A549 (cell line): ENCODE measurements around the gene PEX3. TPM values are rescaled to one million over a fixed set of nuclear protein-coding genes. Genes with fewer than 3 reads are reported as not detected.

ENCODE experiments used
- ATAC-seq, 2 experiments: fragments of 200-7000 bp in 1 of 2; fragments of >200 bp in 1 of 2; cut with Nextera tagmentation in 1 of 2; cut with Tn5 transposase in 1 of 2; 3 replicates each; pipeline versions ENCODE4 v1.8.0 to v1.9.1; 2018 to 2020; ENCODE audit warnings: mild to moderate bottlenecking in 1 of 2, moderate library complexity in 1 of 2
- CTCF ChIA-PET: fragments of 300-600 bp; sonication (Branson Sonifier 250); formaldehyde crosslinking; extraction: SDS; loops from one replicate; lab custom pipeline; 2021; ENCODE audit warnings: antibody characterized with exemption, inconsistent platforms; lab: Yijun Ruan, JAX
- POLR2A ChIA-PET: fragments of 350-600 bp; formaldehyde crosslinking; extraction: SDS; loops from one replicate; lab custom pipeline; 2021; ENCODE audit warnings: antibody characterized with exemption, inconsistent platforms; lab: Yijun Ruan, JAX
- DNase-seq, 2 experiments: peaks; one replicate each; pipeline versions ENCODE4 v3.0.0 to v3.0.0-alpha.2; 2011 to 2016; ENCODE audit warnings: low read depth in 1 of 2, low spot score in 1 of 2
- FAIRE-seq: peaks from 2 replicates; lab custom pipeline; 2011; peaks lifted over from hg19 to GRCh38; lab: Jason Lieb, UNC
- H3K27ac ChIP-seq, 2 experiments: fragments of >200 bp; sonication (Bioruptor Twin); formaldehyde crosslinking; 3 replicates each; pipeline ENCODE4 v1.5.1; 2016 to 2017
- H3K4me1 ChIP-seq: fragments of >200 bp; sonication (Bioruptor Twin); formaldehyde crosslinking; 3 replicates; pipeline ENCODE4 v1.6.1; 2016
- H3K4me2 ChIP-seq: fragments of >200 bp; sonication (Bioruptor Twin); formaldehyde crosslinking; 3 replicates; pipeline ENCODE4 v1.6.1; 2016
- H3K4me3 ChIP-seq: fragments of >200 bp; sonication (Bioruptor Twin); formaldehyde crosslinking; 3 replicates; pipeline ENCODE4 v1.5.1; 2016
- H3K9me3 ChIP-seq: fragments of >200 bp; sonication (Bioruptor Twin); formaldehyde crosslinking; 3 replicates; pipeline ENCODE4 v1.6.1; 2016
- BHLHE40 ChIP-seq: IDR thresholded peaks from 2 replicates; pipeline ENCODE4 v1.6.1; 2012; ENCODE audit warnings: low read depth, low read length, inconsistent platforms
- CBX2 ChIP-seq: fragments of 200-600 bp; sonication (generic); IDR thresholded peaks from 2 replicates; pipeline ENCODE4 v1.6.1; 2016; ENCODE audit warnings: low read depth, mild to moderate bottlenecking, borderline replicate concordance
- CEBPB ChIP-seq, 2 experiments: fragments of >200 bp in 1 of 2; sonication (Bioruptor Twin) in 1 of 2; formaldehyde crosslinking in 1 of 2; IDR thresholded peaks; 2 replicates each; pipeline ENCODE4 v1.6.1; 2012 to 2016
- EHF ChIP-seq: fragments of 250-450 bp; sonication (Bioruptor Pico); IDR thresholded peaks from 2 replicates; pipeline ENCODE4 v1.5.0; 2020; ENCODE audit warnings: mild to moderate bottlenecking
- FOXS1 ChIP-seq: fragments of 250-450 bp; sonication (Bioruptor Pico); IDR thresholded peaks from 2 replicates; pipeline ENCODE4 v1.5.0; 2020; ENCODE audit warnings: mild to moderate bottlenecking, moderate library complexity
- HDAC2 ChIP-seq: fragments of 200-600 bp; sonication (generic); IDR thresholded peaks from 2 replicates; pipeline ENCODE4 v1.6.1; 2016
- HOXB13 ChIP-seq: fragments of 250-450 bp; sonication (Bioruptor Pico); IDR thresholded peaks from 2 replicates; pipeline ENCODE4 v1.5.0; 2020; ENCODE audit warnings: low read depth, mild to moderate bottlenecking, moderate library complexity
- JUN ChIP-seq, 2 experiments: fragments of >200 bp; sonication (Bioruptor Twin); formaldehyde crosslinking; IDR thresholded peaks; 2 replicates in 1 of 2; 3 replicates in 1 of 2; pipeline ENCODE4 v1.6.1; 2016 to 2017
- MAFK ChIP-seq: fragments of 450-650 bp; IDR thresholded peaks from 2 replicates; pipeline ENCODE4 v1.6.1; 2014; ENCODE audit not compliant: partially characterized antibody
- MAZ ChIP-seq: fragments of 150-350 bp; IDR thresholded peaks from 2 replicates; pipeline ENCODE4 v1.6.1; 2014; ENCODE audit warnings: antibody characterized with exemption, low read depth, low read length, borderline replicate concordance
- NPAS2 ChIP-seq: fragments of 250-450 bp; sonication (Bioruptor Pico); IDR thresholded peaks from 2 replicates; pipeline ENCODE4 v1.8.0; 2022; ENCODE audit warnings: mild to moderate bottlenecking, moderate library complexity, borderline replicate concordance
- PHF8 ChIP-seq: fragments of 200-600 bp; sonication (generic); IDR thresholded peaks from 2 replicates; pipeline ENCODE4 v1.6.1; 2016; ENCODE audit warnings: low read depth, mild to moderate bottlenecking, antibody characterized with exemption, moderate library complexity, borderline replicate concordance
- POLR2A ChIP-seq: IDR thresholded peaks from 2 replicates; pipeline ENCODE4 v1.6.1; 2012; ENCODE audit warnings: mild to moderate bottlenecking, low read length
- RCOR1 ChIP-seq: fragments of 150-350 bp; IDR thresholded peaks from 2 replicates; pipeline ENCODE4 v1.6.1; 2014; ENCODE audit warnings: antibody characterized with exemption, low read length, low read depth
- RFX5 ChIP-seq: fragments of 450-650 bp; IDR thresholded peaks from 2 replicates; pipeline ENCODE4 v1.7.1; 2014; ENCODE audit warnings: antibody characterized with exemption, mild to moderate bottlenecking, moderate library complexity
- RNF2 ChIP-seq: fragments of 200-600 bp; sonication (generic); IDR thresholded peaks from 2 replicates; pipeline ENCODE4 v1.6.1; 2016; ENCODE audit warnings: low read depth, mild to moderate bottlenecking, antibody characterized with exemption, moderate library complexity, borderline replicate concordance
- WGBS: methylation state at CpG from one replicate; pipeline ENCODE4 v1.1.6; 2017; ENCODE audit errors: missing lambda C conversion rate; 5-methylcytosine and 5-hydroxymethylcytosine counted together
- polyA plus RNA-seq, 4 experiments: library from polyadenylated mRNA; depleted of rRNA in 3 of 4; stranded (reverse); fragments of >200 nt; fragmentation: RNase III in 1 of 4; extraction: RNeasy Plus Mini Kit Qiagen cat#74134 plus additional on column Dnase treatment in 1 of 4; gene quantifications; 2 replicates in 3 of 4; 3 replicates in 1 of 4; pipeline ENCODE4 v1.2.3, GENCODE V29; 2011 to 2017
- TF ChIP-seq, protein P1 (sequence below): fragments of 200-600 bp; sonication (generic); IDR thresholded peaks from 2 replicates; pipeline ENCODE4 v1.6.1; 2016; ENCODE audit warnings: antibody characterized with exemption, mild to moderate bottlenecking, moderate library complexity
- TF ChIP-seq, protein P2 (sequence below): fragments of 450-650 bp; IDR thresholded peaks from 2 replicates; pipeline ENCODE4 v1.6.1; 2014; ENCODE audit warnings: antibody characterized with exemption

Gene PEX3
- polyA plus RNA-seq, 2 of the 4 experiments (the other 2 are of a cell fraction): 15.1 to 25.9 TPM

DNA sequence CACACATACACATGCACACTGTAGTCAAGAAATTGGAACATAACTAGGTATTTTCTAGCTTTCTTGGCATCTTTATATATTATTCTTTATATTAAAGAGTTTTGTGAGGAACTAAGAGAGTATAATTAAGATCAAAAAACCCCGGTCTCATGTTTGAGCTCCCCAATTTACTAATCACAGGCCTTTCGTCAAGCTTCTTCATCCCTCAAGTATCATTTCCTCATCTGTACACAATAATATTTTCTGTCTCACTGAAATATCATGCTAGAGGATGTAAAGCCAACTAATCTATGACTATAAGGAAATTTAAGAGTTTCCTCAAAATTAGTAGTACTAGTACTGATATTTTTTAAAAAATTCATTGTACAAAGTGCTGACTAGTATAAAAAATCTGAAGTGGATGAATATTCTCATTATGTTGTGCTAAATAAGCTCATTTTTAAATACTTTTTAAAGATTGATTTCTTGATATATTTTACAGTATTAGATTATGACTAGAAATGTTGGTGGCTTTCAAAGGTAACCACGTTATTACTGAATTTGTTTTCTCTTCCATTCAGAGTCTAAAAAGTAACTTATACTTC lies 28.0 kb downstream of the PEX3 start:
- ChIA-PET CTCF (interaction anchor here (0.7 kb wide), 1 partner anchor 515 kb away, joined by 3 read pairs; no protein-coding TSS in a partner anchor), POLR2A (no interaction called here)
- no peak overlapping the region for H3K27ac ChIP-seq
- TF ChIP-seq FOXS1 (CRISPR knock-in tag) (no peak), RCOR1 (no peak), MAFK (peak; percentile 74)
- 89% methylated on average over 3 of the region's 3 CpGs for WGBS
- no peaks in the 10 kb centered on the region for H3K9me3 ChIP-seq
- DNase-seq: no peak
- no peak overlapping the region for H3K4me3 ChIP-seq
- no peak for ATAC-seq
- H3K4me1 ChIP-seq: no peaks in the 10 kb centered on the region
- no peak overlapping the region for H3K4me2 ChIP-seq
- no peak for FAIRE-seq

DNA sequence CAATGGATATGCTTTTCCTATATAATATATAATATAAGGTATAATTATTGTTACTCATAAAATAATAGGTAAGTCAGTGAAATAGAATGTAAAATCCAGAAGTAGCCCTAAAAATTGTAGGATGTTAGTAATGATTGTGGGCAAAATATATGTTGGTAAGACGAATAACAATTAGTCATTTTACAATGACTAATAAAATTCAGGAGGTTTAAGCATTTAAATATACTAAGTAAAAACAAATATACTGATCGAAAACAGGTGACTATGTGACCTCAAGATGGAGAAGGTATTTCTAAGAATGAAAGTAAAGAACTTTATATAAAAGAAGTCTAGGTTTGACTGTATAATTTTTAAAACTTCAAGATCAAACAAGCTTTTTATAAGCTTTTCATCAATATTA lies 32.0 kb downstream of the PEX3 start:
- 89% methylated on average over 2 of the region's 2 CpGs for WGBS
- TF ChIP-seq POLR2A: no peak
- no peak for TF ChIP-seq MAZ
- no peak for TF ChIP-seq HDAC2
- TF ChIP-seq PHF8: no peak
- TF ChIP-seq, protein P1, sequence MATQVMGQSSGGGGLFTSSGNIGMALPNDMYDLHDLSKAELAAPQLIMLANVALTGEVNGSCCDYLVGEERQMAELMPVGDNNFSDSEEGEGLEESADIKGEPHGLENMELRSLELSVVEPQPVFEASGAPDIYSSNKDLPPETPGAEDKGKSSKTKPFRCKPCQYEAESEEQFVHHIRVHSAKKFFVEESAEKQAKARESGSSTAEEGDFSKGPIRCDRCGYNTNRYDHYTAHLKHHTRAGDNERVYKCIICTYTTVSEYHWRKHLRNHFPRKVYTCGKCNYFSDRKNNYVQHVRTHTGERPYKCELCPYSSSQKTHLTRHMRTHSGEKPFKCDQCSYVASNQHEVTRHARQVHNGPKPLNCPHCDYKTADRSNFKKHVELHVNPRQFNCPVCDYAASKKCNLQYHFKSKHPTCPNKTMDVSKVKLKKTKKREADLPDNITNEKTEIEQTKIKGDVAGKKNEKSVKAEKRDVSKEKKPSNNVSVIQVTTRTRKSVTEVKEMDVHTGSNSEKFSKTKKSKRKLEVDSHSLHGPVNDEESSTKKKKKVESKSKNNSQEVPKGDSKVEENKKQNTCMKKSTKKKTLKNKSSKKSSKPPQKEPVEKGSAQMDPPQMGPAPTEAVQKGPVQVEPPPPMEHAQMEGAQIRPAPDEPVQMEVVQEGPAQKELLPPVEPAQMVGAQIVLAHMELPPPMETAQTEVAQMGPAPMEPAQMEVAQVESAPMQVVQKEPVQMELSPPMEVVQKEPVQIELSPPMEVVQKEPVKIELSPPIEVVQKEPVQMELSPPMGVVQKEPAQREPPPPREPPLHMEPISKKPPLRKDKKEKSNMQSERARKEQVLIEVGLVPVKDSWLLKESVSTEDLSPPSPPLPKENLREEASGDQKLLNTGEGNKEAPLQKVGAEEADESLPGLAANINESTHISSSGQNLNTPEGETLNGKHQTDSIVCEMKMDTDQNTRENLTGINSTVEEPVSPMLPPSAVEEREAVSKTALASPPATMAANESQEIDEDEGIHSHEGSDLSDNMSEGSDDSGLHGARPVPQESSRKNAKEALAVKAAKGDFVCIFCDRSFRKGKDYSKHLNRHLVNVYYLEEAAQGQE: no peak
- no peak for TF ChIP-seq NPAS2 (CRISPR knock-in tag)
- ChIA-PET CTCF (no interaction called here), POLR2A (no interaction called here)
- FAIRE-seq: no peak
- Histone ChIP-seq H3K27ac (no peak overlapping the region), H3K4me3 (no peak overlapping the region), H3K4me2 (no peak overlapping the region), H3K9me3 (no peaks in the 10 kb centered on the region), H3K4me1 (no peaks in the 10 kb centered on the region)
- DNase-seq: no peak
- no peak for ATAC-seq

DNA sequence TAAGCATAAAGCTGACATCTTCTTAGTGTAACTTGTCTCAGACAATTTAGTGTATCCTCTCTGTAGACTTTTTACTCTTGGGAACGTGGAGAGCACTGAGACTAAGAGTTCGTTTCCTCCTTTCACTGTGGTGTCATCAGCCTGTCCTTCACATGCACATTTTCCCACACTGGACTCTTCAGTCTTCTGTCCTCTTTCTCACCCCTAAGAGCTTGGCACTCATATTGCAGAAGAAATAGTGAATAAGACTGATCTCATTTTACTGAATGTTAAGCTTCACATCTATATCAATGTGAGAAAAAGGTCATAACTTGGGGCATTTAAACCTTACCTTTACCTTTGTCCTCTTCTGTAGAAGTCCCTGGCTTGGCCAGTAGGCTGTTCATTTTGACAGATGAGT lies 35.4 kb downstream of the PEX3 start:
- Histone ChIP-seq H3K4me3 (no peak overlapping the region), H3K9me3 (no peaks in the 10 kb centered on the region), H3K27ac (no peak overlapping the region), H3K4me2 (no peak overlapping the region), H3K4me1 (no peaks in the 10 kb centered on the region)
- WGBS: 69% methylated on average over 2 of the region's 2 CpGs
- DNase-seq (no peak), ATAC-seq (no peak; a peak in 1 of 6 replicates), FAIRE-seq (no peak)
- TF ChIP-seq RNF2 (no peak), CEBPB (IDR thresholded peaks at IDR 0.05) (no peak), PHF8 (no peak), RFX5 (no peak), BHLHE40 (no peak), POLR2A (no peak), EHF (CRISPR knock-in tag) (no peak)
- ChIA-PET POLR2A (no interaction called here), CTCF (no interaction called here)

DNA sequence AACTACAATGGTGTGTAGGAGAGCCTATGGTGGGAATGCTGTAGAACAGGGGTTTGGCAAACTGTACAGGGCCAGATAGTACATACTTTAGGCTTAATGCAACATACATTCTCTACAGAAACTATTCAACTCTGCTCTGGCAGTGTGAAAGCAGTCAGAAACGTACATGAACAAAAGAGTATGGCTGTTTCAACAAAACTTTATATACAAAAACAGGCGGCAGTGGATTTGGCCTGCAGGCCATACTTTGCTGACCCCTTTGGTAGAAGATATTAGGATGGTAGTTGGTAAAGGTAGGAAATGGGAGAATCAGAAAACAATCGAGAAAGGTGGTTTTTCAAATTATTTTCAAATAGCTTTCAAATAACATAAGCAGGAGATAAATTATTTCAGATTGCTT lies 36.1 kb downstream of the PEX3 start:
- Histone ChIP-seq H3K4me2 (no peak overlapping the region), H3K27ac (no peak overlapping the region), H3K4me1 (no peaks in the 10 kb centered on the region), H3K9me3 (no peaks in the 10 kb centered on the region), H3K4me3 (no peak overlapping the region)
- ATAC-seq (no peak), FAIRE-seq (no peak), DNase-seq (no peak)
- ChIA-PET CTCF (interaction anchor here (0.8 kb wide), 1 partner anchor 63 kb away, joined by 3 read pairs; no protein-coding TSS in a partner anchor), POLR2A (no interaction called here)
- no peak for TF ChIP-seq CBX2
- TF ChIP-seq, protein P2, sequence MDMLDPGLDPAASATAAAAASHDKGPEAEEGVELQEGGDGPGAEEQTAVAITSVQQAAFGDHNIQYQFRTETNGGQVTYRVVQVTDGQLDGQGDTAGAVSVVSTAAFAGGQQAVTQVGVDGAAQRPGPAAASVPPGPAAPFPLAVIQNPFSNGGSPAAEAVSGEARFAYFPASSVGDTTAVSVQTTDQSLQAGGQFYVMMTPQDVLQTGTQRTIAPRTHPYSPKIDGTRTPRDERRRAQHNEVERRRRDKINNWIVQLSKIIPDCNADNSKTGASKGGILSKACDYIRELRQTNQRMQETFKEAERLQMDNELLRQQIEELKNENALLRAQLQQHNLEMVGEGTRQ: no peak
- no peak for TF ChIP-seq MAFK
- no peak for TF ChIP-seq JUN (IDR thresholded peaks at IDR 0.05)
- TF ChIP-seq HOXB13 (CRISPR knock-in tag): no peak
- 94% methylated on average over 3 of the region's 3 CpGs for WGBS
